ENCODE results near the gene RPIA. TPM values are rescaled to one million over a fixed set of nuclear protein-coding genes. Genes with fewer than 3 reads are reported as not detected.

Gene RPIA
- total RNA-seq, 1 experiment from 2014 or later: 21.3 TPM

GRCh38 chr2:88760819-88761598 is 69.5 kb downstream of the RPIA start:
- H3K9me3 ChIP-seq (ENCODE audit: insufficient read depth, low read depth): peaks cover 5% of the 10 kb centered on the region; the same call in 1 of the 2 replicates
- DNase-seq: no peak
- H3K4me2 ChIP-seq: no peak overlapping the region
- no peak overlapping the region for H3K4me3 ChIP-seq
- H3F3A ChIP-seq (ENCODE audit: insufficient read depth, low read depth): no peaks in the 10 kb centered on the region
- intact Hi-C loops (cut with micrococcal nuclease; ENCODE audit: unreplicated experiment): no loop called here
- H3K4me1 ChIP-seq (replicated peaks; ENCODE audit: insufficient read depth): no peaks in the 10 kb centered on the region
- CTCF ChIA-PET: no interaction called here
- no peaks in the 10 kb centered on the region for H3K79me2 ChIP-seq (ENCODE audit: low read depth)
- no peak overlapping the region for H2AFZ ChIP-seq
- no TSS peak for BruUV-seq (replicated peaks)
- no peaks in the 10 kb centered on the region for H3K36me3 ChIP-seq (ENCODE audit: low read depth)
- H3K9me2 ChIP-seq (ENCODE audit: insufficient read depth): no peaks in the 10 kb centered on the region
- H3K27me3 ChIP-seq (ENCODE audit: insufficient read depth, low read depth): no peaks in the 10 kb centered on the region
- POLR2A ChIA-PET (ENCODE audit: unreplicated experiment): no interaction called here
- H3K27ac ChIP-seq: no peak overlapping the region
- H4K20me1 ChIP-seq (ENCODE audit: insufficient read depth): no peaks in the 10 kb centered on the region
- TF ChIP-seq CTCF (conservative IDR thresholded peaks at IDR 0.05): no peak
- no peak for TF ChIP-seq EZH2 (IDR thresholded peaks at IDR 0.05; ENCODE audit: low read depth)

- CTCF ChIA-PET: no interaction called here
- no peaks in the 10 kb centered on the region for H3K9me2 ChIP-seq (ENCODE audit: insufficient read depth)
- H3F3A ChIP-seq (ENCODE audit: insufficient read depth, low read depth): no peaks in the 10 kb centered on the region
- H3K79me2 ChIP-seq (ENCODE audit: low read depth): no peaks in the 10 kb centered on the region
- no peaks in the 10 kb centered on the region for H3K36me3 ChIP-seq (ENCODE audit: low read depth)
- no peak overlapping the region for H3K27ac ChIP-seq
- no peaks in the 10 kb centered on the region for H3K4me1 ChIP-seq (replicated peaks; ENCODE audit: insufficient read depth)
- POLR2A ChIA-PET (ENCODE audit: unreplicated experiment): no interaction called here
- no peaks in the 10 kb centered on the region for H3K9me3 ChIP-seq (ENCODE audit: insufficient read depth, low read depth)
- DNase-seq: no peak
- no peak overlapping the region for H2AFZ ChIP-seq
- H3K4me2 ChIP-seq: no peak overlapping the region
- intact Hi-C loops (cut with micrococcal nuclease; ENCODE audit: unreplicated experiment): no loop called here
- no peak overlapping the region for H3K4me3 ChIP-seq
- TF ChIP-seq EZH2 (IDR thresholded peaks at IDR 0.05; ENCODE audit: low read depth) (no peak), CTCF (conservative IDR thresholded peaks at IDR 0.05) (no peak)
- H3K27me3 ChIP-seq (ENCODE audit: insufficient read depth, low read depth): no peaks in the 10 kb centered on the region
- H4K20me1 ChIP-seq (ENCODE audit: insufficient read depth): no peaks in the 10 kb centered on the region
- BruUV-seq (replicated peaks): no TSS peak
These were observed 72.8 kb downstream of the RPIA start for GRCh38 chr2:88764141-88764849.

DNA sequence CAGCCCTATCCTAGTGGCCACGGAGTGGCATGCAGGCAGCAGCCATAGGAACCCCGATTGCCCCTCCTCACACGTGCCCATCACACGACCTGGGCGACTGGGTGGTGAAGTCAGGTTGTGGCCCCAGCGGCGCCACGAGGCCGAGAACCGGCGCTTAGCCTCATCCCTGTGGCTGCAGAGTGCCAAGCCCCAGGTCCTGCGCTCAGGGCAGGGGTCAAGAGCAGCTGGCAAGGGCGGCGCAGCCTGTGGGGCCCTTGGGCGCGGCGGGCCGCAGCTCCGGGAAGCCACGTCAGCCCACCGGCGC is 73.3 kb downstream of the RPIA start:
- no peak overlapping the region for H3K27ac ChIP-seq
- intact Hi-C loops (cut with micrococcal nuclease; ENCODE audit: unreplicated experiment): no loop called here
- POLR2A ChIA-PET (ENCODE audit: unreplicated experiment): no interaction called here
- no peak for DNase-seq
- CTCF ChIA-PET: no interaction called here
- H3K4me1 ChIP-seq (replicated peaks; ENCODE audit: insufficient read depth): no peaks in the 10 kb centered on the region
- no peaks in the 10 kb centered on the region for H4K20me1 ChIP-seq (ENCODE audit: insufficient read depth)
- no TSS peak for BruUV-seq (replicated peaks)
- H3F3A ChIP-seq (ENCODE audit: insufficient read depth, low read depth): no peaks in the 10 kb centered on the region
- TF ChIP-seq EZH2 (IDR thresholded peaks at IDR 0.05; ENCODE audit: low read depth): no peak
- no peak for TF ChIP-seq CTCF (conservative IDR thresholded peaks at IDR 0.05)
- no peaks in the 10 kb centered on the region for H3K9me3 ChIP-seq (ENCODE audit: insufficient read depth, low read depth)
- H3K27me3 ChIP-seq (ENCODE audit: insufficient read depth, low read depth): no peaks in the 10 kb centered on the region
- no peak overlapping the region for H3K4me3 ChIP-seq
- H2AFZ ChIP-seq: no peak overlapping the region
- H3K79me2 ChIP-seq (ENCODE audit: low read depth): no peaks in the 10 kb centered on the region
- H3K4me2 ChIP-seq: no peak overlapping the region
- no peaks in the 10 kb centered on the region for H3K36me3 ChIP-seq (ENCODE audit: low read depth)
- H3K9me2 ChIP-seq (ENCODE audit: insufficient read depth): no peaks in the 10 kb centered on the region
